Activated CD8-positive, alpha-beta memory T cell treated with anti-CD3 and anti-CD28 coated beads, Interleukin-2, amount 50 U/mL, for 24 hours (primary cell): Measurements from ENCODE around the gene TMEM200C.

Experiments
- DNase-seq: peaks from one replicate; pipeline ENCODE4 v3.0.0-alpha.2; 2020; ENCODE audit errors: extremely low read depth

Gene TMEM200C

DNA sequence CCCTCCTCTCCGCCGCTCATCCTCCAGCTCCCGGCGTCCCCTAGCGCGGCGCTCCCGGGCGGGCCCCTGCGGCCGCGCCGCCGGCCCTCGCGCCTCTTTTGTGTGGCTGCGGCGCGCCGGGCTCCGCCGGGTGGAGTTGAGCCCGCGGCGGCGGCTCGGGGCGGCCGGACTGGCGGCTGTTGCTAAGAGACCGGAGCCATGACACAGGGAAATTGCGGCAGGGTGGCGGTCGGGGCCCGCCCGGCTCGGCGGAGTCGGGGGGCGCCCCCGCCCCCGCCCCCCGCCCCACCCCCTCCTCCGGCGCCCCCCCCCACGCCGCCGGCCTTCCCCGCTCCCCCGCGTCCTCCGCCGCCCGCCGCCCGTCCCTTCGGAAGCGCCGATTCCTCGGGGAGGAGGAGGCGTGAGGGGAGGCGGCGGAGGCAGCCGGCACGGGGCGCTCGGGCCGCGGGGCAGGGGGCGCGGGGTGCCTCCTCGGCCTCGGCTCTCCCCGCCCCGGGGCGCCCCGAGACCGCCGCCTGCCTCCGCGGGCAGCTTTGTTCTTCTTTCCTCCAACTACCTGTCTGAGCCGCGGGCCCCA lies at the start of gene TMEM200C:
Gene TMEM200C (minus strand): TSS at position 224 of the 577 bp plus-strand sequence. CDS start 3,459 bp downstream, outside the sequence.
- no peak for DNase-seq

DNA sequence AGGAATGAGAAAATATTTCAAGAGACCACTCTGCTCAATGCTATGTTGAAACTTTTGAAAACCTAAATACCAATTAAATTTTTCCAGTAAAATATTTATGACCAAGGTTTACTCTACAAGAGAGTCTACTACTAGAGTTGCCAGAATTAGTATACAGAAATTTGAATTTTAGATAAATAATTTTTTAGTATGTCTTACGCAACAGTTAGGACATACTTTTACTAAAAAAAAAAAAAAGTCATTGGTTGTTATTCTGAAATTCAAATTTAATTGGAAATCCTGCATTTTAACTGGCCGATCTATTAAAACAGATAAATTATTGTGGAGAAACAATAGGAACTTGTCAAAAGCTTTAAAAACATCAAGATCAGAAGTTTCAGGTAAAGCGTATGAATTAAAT lies 49.1 kb upstream of the TMEM200C start:
- no peak for DNase-seq

DNA sequence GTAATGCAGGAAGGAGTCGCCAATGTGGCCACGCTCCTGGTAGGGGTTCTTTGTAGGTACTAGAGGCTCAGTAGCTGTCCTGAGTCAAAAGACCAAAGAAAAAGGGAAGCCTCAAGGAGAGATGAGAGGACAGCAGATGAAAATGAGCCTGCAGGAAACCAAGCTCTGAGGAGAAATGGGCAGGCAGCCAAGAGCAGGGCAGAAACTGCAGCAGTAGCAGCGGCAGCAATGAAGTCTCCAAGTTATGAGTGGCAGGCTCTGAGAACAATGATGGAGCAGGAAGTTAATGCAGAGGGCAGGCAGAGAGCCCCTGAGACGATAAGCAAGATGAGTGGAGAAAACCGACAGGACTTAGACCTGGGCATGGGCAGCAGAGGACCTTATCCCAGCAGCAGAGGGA lies 48.2 kb upstream of the TMEM200C start:
- DNase-seq, result no peak

DNA sequence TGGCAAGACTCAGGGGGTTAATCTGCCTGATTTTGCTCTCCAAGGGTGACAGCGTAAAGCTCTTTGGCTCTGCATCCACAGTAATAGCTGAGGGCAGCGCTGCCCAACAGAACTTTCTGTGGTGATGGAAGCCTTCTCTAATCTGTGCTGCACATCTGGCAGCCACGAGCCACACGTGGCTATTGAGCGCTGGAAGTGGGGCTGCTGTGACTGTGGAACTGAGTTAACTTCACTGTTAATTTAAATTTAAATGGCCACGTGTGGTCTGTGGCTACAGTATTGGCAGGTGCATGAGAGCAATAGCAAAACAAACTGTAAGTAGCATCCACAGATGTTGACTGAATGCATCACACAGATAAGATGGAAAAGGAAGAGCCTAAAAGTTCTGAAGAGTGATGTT lies 47.3 kb upstream of the TMEM200C start:
- DNase-seq, result no peak

DNA sequence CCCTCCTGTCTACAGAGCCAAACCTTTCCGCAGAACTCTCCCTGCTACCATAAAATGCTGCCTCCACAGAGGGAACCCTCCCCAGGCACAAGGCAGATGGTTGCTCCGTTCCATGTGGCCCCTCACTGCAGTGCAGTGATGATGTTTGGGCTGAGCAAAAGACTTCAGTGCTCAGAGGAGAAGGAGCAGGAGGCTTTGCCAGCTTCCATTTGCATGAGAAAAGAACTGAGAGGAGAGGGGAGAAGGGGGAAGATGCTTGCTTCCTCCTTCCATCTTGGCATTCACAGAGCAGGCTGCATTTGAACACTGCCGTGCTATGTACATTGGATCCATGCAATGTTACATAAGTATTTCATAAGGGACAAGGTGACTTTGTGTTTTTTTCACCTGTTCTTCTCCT lies 46.6 kb upstream of the TMEM200C start:
- DNase-seq, result no peak

DNA sequence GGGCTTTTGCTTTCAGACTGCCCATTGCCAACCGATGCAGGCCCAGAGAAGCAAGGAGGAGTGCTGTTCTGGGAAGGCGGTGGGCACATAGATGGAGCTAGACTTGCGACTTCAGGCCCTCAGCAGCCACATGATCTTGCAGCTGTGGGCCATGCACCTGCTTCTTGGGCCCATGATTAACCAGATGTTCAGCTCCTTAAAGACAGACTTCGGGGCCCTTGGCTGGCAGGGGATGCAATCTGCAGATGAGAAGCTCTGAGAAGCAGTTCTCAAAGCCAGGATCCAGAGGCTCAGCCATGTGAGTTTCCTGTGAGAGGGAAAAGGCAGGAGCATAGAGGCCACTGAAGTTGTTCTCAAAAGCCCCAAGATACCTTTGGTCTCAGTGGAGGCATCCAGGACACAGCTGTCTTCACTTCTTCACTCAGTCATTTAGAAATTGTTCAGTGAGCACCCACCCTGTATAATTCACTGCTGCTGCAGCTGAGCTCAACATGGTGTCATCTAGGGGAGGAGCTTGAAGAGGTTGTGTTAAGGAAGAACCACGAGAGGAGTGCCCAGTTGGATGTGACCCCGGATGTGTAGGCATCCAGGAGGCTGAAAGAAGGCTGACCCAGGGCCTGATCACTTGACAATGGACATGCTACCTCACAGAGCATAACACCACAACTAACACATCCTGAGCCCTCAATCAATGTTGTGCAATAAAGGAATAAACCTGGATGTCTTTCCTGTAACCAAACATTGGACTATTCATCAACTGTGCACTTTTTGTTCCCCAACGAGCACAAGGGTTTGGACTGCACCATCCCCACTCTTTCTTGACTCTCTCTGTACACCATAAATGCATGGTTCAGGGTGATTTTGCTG lies 44.7 kb upstream of the TMEM200C start:
- DNase-seq, result no peak

DNA sequence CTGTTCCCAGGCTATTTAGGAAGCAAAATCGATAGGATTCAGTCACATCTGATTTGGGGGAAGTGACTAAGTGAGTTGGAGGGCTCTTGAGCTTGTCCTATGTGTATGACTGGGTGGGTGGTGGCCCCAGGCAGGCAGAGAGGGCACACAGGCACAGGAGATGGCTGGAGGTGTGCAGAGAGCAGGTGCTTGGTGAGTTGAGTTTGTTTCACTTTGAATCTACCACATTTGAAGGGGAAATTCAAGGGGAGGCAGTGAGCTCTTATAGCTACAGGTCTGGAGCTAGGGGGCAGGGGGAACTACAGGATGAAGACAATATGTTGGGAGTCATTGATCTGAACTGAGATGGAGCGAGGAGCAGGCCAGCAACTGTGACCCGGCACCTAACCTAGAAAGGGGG lies 42.5 kb upstream of the TMEM200C start:
- no peak for DNase-seq

DNA sequence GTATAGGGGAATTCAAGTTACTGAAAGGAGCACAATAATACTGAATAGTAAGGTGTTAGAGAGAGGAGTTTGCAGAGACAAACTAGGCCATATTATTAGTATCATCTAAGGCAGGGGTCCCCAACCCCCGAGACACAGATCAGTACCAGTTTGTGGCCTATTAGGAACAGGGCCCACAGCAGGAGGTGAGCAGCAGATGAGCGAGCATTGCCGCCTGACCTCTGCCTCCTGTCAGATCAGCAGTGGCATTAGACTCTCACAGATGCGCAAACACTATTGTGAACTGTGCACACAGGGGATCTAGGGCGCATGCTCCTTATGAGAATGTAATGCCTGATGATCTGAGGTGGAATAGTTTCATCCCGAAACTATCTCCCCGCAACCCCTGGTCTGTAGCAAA lies 41.8 kb upstream of the TMEM200C start:
- no peak for DNase-seq

DNA sequence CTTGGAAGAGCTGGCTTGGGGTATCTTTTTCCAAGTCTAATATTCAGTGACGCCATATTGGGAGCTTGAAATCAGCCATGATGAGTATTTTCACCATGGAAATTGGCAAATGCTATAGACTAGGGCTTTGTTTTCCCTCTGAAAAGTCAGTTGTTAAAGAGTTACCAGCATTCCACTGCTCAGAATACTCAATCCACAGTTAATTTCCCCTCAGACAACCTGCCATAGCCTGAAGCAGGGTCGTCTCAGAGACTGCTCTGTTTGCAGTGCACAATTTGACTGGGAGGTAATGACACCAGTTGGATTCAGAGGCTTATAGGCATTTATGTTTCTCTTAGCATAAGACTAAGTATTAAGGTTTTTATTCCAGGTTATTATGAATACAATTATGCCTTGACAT lies 35.5 kb upstream of the TMEM200C start:
- no peak for DNase-seq

DNA sequence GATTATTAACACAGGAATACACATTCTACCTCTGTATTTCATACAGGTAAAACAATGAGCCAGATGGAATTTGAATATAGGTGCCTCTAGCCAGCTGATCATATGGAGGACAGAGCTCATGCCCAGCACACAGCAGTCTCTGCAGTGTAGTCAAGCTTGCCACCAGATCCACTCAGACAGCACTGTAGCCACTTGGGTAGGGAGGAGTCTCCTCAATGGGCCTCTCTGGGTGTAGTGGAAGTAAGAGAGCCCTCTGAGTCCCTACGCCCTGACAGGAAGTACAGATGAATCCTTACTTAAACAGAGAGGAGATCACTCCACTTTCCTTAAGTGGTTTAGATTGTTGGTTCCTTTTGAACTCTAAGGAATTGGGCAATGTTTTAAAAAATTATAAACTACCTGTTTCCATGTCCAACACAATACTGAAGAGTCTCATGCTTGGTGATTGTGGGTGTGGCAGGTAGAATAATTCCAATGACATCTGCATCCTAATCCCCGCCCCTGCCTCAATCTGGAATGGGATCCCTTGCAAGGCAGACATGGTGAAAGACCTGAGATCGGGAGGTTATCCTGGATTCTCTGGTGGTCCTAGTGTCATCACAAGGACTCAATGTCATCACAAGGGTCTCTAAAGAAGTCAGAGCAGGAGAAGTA lies 23.0 kb upstream of the TMEM200C start:
- DNase-seq, result no peak

DNA sequence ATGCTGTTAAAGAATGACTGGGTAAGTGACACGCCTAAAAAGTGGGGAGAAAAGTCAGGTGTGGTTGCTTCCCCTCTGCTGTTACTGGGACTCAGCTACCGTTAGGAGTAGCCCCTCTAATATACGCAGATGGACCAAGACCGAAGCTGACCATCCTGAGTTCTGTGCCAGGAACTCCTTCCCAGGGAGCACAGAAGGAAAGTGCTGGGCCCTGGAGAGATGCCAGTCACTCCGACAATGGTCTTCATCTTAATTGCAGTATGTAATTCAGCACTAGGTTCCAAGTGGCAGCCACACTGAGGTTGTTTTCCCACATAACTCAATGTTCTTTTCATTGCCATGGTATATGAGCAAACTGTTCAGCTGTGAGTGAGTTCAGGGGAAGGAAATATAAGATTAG lies 19.6 kb upstream of the TMEM200C start:
- no peak for DNase-seq

DNA sequence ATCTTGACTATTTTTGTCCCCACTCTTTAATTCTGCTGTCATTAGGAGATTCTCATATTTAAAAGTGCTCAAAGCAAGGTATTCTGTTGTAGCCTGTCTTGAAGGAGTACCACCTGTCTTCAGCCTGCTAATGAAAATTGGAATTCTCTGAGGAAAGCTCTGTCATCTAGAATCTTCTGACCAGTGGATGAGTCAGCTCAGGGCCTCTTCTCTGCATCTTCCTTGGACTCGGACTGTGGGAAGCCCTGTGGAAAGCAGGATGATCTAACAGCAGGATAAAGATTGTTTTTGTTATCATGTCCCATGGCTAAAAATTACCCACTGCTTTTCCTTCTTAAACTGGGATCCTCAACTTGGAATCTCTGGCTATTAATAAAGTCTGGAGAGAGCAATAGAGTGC lies 18.7 kb upstream of the TMEM200C start:
- no peak for DNase-seq

DNA sequence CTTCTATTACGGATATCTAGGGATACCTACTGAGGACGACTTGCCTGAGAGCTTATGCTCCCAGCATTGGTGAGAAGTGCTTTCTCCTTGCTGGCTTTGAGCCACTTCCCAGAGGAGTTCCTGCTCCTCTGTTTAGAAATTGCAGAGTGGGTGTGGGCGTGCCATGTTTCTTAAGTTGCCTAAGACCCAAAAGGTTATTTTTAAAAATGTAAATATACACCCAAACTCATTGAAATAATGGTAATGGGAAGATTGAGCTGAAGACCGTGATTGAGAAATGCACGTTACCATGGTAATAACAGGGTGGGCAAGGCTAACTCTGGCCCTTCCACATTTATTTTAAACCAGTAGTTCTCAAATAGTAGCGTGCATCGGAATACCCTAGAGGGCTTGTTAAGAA lies 17.2 kb upstream of the TMEM200C start:
- no peak for DNase-seq

DNA sequence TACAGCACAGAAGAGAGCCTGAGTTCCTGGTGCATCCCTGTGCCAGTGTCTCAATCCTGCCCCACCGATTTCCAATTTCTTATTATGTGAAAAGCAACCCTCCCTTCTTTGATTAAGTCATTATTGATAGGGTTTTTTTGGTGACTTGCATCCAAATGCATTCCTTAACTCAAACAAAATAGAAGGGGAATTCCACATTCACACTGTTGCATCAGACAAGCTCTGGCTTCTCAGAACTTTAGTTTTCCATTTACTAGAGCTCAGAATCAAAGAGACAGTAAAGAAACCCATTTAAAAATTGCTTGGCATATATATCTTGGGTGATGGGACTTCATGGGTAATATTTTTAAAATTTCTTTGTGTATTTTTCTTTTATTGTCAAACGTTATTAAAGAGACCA lies 13.8 kb upstream of the TMEM200C start:
- no peak for DNase-seq

DNA sequence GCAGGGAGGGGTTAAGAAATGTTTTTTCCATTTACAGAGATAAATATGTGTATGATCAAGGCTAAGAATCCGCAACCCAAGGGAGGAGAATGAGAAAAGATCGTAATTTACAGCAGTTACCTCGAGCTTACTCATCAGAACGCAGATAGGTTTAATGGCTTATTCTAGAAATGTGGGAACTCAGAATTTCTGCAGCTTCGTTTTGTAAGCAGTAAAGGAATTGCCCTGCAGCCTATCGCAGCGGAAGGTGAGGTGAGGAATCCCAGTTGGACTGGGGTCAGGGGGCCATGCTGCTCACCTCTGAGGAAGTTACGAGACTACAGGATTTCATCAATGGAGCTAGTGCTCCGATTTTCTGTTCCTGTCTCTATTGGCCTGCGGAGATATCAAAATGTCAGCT lies 8.1 kb upstream of the TMEM200C start:
- DNase-seq, result no peak

DNA sequence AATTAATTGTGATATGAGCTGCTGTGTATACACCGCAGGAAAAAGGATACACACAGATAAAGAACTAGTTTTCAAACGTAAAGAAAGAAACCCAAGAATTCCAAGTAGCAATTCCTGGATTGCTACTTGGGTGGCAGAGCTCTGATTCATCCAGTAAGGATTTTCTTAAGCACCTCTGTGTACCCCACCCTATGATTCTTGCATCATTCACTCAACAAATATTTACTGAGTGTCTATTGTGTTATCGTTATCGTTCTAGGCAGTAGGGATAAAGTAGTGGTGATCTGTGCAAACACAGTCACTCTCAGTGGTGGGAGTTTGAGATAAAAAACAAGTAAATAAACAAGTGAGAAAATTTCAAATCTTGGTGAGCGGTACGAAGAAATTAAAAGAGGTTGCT lies 4.9 kb upstream of the TMEM200C start:
- no peak for DNase-seq

DNA sequence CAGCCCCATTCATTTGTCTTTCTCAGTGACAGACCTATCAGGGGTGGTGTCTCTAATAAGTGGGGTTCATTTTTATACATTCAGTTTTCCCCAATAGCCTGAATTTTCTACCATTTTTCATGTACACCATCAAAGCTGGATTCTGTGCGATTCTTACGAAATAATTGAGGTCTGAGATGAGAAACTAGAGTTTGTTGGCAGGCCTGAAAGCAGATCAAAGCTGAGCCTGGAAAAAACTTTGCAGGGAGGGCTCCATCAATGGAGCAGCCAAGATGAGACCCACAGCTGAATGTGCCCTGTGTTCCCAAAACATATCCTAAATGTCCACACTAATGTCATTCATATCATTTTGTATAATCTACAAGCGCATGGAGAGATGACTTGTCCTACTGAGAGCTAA lies 4.5 kb upstream of the TMEM200C start:
- no peak for DNase-seq

DNA sequence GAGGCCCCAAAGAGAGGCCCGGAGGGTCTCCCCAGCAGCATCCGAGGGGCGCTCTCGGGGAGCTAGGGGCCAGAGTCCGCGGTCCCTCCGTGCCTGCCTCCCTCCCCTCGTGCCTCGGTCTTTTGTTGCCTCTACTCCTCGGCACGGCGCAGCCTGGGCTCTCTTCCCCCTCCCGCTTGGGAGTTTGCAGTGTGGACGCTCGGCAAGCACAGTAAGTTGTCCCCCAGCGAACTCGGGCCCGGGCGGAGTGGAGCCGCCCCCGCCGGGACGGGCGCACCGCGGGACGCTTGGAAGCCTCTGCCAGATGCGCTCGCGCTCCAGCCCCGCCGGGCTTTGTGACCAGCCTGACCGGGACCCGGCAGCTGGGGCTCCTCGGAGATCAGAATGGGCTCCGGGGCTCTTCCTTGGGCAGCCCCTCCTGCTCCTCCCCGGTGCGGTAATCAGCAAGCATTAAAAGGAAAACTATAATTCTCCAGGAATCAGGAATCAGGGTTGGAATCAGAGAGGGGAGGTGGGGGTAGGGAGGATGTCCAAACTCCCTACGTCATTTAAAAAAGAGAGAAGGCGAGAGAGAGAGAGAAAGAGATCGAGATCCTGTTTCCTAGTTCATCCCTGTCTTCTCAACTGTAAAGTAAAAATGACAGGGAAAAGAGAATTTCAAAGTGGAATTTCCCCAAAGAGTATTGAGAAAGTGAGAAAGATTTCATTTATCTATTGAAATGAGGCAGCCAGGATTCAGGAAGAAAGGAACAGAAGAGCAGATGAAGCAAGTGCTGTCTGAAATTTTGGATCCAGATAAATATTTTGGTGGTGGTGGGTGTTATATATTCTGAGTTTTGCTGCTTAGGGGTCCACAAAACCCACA lies 786 bp upstream of the TMEM200C start:
- no peak for DNase-seq

DNA sequence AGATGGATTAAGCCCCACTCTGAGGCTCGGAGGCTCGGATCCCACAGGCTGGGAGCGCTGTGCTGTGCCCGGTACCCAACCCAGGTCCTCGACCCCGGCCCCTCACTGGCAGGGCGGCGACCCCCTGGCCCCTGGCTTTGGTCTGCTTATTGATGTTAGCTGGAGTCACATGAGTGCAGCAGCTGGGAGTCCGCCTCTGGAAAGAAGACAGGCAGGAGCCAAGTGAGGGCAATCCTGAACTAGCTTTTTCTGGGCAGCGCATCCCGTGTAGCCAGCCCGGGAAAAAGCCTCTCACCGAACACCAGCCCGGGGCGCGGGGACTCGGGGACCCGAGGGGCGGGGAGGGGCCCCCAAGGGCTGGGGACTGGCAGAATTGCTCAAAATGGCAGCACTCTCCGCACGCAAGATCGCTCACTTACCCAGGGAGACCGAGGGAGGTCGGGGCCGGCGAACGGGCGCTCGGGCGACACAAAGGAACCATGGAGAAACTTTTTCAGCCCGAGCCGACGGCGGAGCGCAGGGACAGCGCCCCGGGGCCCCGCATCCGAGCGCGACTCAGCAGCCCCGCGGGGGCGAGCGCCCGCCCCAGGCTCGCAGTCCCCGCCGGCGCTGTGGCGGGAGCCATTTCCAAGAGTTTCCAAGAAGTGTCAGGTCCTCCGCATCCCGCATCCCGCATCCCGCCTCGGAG lies 567 bp downstream of the TMEM200C start:
- DNase-seq, result no peak

DNA sequence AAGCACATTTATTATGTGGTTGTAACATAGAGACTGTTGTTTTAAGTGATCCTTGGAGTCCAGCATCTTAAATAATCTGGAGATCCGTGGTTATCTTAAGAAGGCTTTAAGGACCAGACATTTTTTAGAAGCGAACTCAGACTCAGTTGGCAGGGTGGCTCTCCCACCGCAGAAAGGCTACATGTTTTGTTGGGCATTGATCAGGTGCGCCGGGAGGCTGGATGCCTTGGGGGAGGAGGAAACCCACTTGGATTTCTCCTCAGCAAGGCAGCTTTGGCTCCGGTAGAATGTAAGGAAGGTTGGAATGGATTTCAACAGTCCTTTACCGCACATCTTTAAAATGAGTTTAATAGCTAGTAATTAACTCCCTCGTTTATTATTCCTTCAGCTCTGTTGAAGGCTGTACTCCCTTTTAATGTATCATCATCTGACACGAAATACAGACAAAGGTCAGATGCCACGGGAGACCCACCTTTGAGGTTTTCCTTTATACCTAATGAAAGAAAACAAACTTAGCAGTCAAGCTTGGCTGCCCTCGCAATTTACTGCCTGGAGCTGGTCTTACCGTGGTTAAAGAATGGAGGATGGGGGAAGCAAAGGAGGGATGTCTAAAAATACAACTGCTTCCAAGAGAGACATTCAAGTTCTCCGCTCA lies 1.2 kb downstream of the TMEM200C start:
- DNase-seq, result no peak

DNA sequence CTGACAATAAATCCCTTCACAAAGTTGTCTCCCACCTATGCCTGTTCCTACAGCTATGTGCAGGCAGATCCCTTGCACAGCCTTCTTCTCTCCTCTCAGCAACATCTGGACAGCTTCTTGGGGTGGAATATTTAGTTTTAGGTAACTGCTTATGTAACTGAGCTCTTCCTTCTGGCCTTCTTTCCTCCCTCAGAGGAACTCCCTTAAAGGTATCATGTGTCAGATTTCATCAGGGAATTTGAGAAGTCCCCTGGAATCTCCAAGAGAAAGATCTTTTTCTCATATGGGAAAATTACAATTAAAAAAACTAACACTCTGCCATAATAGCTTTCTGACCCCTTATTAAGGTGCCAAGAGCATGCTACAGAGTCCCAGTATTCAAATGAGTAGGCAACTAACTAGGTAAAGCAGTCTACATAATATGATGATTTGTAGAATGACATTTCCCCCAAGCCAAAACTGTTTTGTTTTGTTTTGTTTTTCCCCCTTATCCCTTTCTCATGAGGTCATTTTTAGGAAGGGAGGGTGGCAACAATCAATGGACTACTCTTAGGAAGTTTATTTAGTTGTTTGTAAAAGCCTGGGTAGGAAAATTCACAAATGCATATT lies 2.4 kb downstream of the TMEM200C start:
- DNase-seq, result no peak
